ENCODE results near the gene HS2ST1.

- TF ChIP-seq CTCF (IDR thresholded peaks at IDR 0.05; ENCODE audit: low read length) (no peak), EZH2 (IDR thresholded peaks at IDR 0.05; ENCODE audit: borderline replicate concordance, low read length) (no peak)
Observed at GRCh38 chr1:87129038-87129437, 214.6 kb downstream of the HS2ST1 start.

Data from OCI-LY1 (cell line).